HepG2 (cell line): ENCODE measurements around the gene UBB. TPM values are rescaled to one million over a fixed set of nuclear protein-coding genes. Genes with fewer than 3 reads are reported as not detected.

Experiments
- FOXP1 ChIP-seq, 2 experiments: fragments of 450-650 bp in 1 of 2; IDR thresholded peaks; 2 replicates each; pipeline ENCODE4 v1.6.1; 2017 to 2018; ENCODE audit warnings: antibody characterized with exemption in 1 of 2
- NR2C2 ChIP-seq: sonication (generic); formaldehyde crosslinking; IDR thresholded peaks from 2 replicates; pipeline ENCODE4 v1.4.0; 2020; ENCODE audit warnings: missing genetic modification reagents, mild to moderate bottlenecking, moderate library complexity, borderline replicate concordance
- PLRG1 ChIP-seq: fragments of 450-650 bp; conservative IDR thresholded peaks from 2 replicates; pipeline ENCODE4 v1.6.1; 2016
- RCOR2 ChIP-seq: IDR thresholded peaks from 2 replicates; pipeline ENCODE4 v1.6.1; 2016; ENCODE audit warnings: missing biosample characterization, missing genetic modification reagents
- RELA ChIP-seq: sonication (generic); formaldehyde crosslinking; IDR thresholded peaks from 2 replicates; pipeline ENCODE4 v1.4.0; 2020; ENCODE audit warnings: missing genetic modification reagents
- ZNF337 ChIP-seq: sonication (generic); formaldehyde crosslinking; IDR thresholded peaks from 2 replicates; pipeline ENCODE4 v1.5.1; 2020; ENCODE audit warnings: missing genetic modification reagents, low read depth, mild to moderate bottlenecking, borderline replicate concordance
- ZNF549 ChIP-seq: sonication (generic); formaldehyde crosslinking; IDR thresholded peaks from 2 replicates; pipeline ENCODE4 v1.5.0; 2020; ENCODE audit warnings: missing genetic modification reagents
- ZNF703 ChIP-seq: sonication (generic); formaldehyde crosslinking; IDR thresholded peaks from 2 replicates; pipeline ENCODE4 v1.5.1; 2020; ENCODE audit warnings: missing genetic modification reagents, mild to moderate bottlenecking, moderate library complexity, borderline replicate concordance
- ZNF776 ChIP-seq: sonication (generic); formaldehyde crosslinking; IDR thresholded peaks from 2 replicates; pipeline ENCODE4 v1.4.0; 2020; ENCODE audit warnings: mild to moderate bottlenecking, missing genetic modification reagents
- ZNF816 ChIP-seq: sonication (generic); formaldehyde crosslinking; IDR thresholded peaks from 2 replicates; pipeline ENCODE4 v1.8.0; 2022; ENCODE audit warnings: missing genetic modification reagents, mild to moderate bottlenecking, borderline replicate concordance
- polyA plus RNA-seq, 8 experiments: library from polyadenylated mRNA; depleted of rRNA in 3 of 8; stranded (reverse) in 7 of 8; unstranded in 1 of 8; fragments of >200 nt; fragmentation: Illumina TruSeq in 4 of 8; extraction: Trizol in 4 of 8; gene quantifications; 2 replicates each; pipeline versions ENCODE4 v1.2.1 to v1.2.3, GENCODE V29; 2011 to 2016; ENCODE audit warnings: low read depth in 4 of 8, missing spikeins in 1 of 8, mixed read lengths in 1 of 8; ENCODE audit not compliant: insufficient read depth in 1 of 8
- total RNA-seq, 5 experiments: library from RNA; depleted of rRNA; stranded (reverse); fragments of >200 nt; fragmentation: Illumina TruSeq; extraction: Trizol; gene quantifications; 2 replicates each; pipeline ENCODE4 v1.2.3, GENCODE V29; 2016; ENCODE audit warnings: low read depth in 1 of 5
- TF ChIP-seq, protein P1 (sequence below): sonication (generic); formaldehyde crosslinking; IDR thresholded peaks from 2 replicates; pipeline ENCODE4 v1.4.0; 2020; ENCODE audit warnings: missing genetic modification reagents
- TF ChIP-seq, protein P2 (sequence below): sonication (generic); formaldehyde crosslinking; IDR thresholded peaks from 2 replicates; pipeline ENCODE4 v1.5.0; 2020; ENCODE audit warnings: missing genetic modification reagents, mild to moderate bottlenecking, borderline replicate concordance
- TF ChIP-seq, protein P3 (sequence below): sonication (generic); formaldehyde crosslinking; IDR thresholded peaks from 2 replicates; pipeline ENCODE4 v1.8.1; 2023; ENCODE audit warnings: mild to moderate bottlenecking, missing genetic modification reagents
- TF ChIP-seq, protein P4 (sequence below): sonication (generic); formaldehyde crosslinking; IDR thresholded peaks from 2 replicates; pipeline ENCODE4 v1.5.0; 2020; ENCODE audit warnings: mild to moderate bottlenecking, missing genetic modification reagents, borderline replicate concordance

The UBB gene
- total and polyA plus RNA-seq, 2 of the 13 experiments (the other 11 are each of a cell fraction or from before 2014, with no cell fraction given), result 1,130 to 2,066 TPM

DNA sequence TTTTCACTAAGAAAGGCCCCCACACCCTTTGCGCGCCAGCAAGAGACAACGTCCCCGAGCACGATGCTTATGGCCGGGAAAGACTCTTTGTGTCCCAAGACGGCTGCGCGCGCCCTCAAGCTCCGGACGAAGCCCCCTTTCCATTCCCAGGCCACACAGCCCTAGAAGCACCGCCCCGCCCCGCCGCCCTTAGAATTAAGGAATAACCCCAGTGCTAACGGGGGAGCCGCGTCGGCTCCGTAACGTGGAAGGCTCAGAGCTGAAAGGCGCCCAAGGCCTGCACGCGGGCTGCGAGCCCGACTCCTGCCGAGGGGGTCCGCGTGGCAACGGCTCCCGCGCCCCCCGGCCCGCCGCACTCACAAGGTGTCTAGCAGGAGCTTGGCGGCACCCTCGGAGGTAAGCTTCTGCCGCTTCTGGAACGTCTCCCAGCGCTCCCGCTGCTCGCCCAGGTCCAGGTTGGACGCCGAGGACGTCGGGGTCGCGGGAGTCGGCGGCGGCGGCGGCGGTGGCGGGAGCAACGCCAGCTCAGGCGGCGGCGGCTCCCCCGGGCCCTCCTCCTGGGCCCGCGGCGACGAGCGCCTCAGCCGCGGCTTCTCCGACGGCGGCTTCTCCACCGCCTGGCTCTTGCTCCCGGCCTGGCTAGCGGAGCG lies 28.1 kb upstream of the UBB start (continued):
- TF ChIP-seq ZNF703 (CRISPR knock-in tag) (0 out of 2 replicates have a peak, but pooled peaks have one; percentile 74), NR2C2 (no peak), FOXP1 (IDR thresholded peaks at IDR 0.05) (no peak), FOXP1 (CRISPR knock-in tag; IDR thresholded peaks at IDR 0.05) (no peak), RELA (CRISPR knock-in tag) (no peak), ZNF816 (CRISPR knock-in tag) (no peak), PLRG1 (no peak), ZNF549 (CRISPR knock-in tag) (no peak), ZNF776 (CRISPR knock-in tag) (no peak), ZNF337 (CRISPR knock-in tag) (no peak), RCOR2 (CRISPR knock-in tag) (no peak)
- TF ChIP-seq, protein P1, sequence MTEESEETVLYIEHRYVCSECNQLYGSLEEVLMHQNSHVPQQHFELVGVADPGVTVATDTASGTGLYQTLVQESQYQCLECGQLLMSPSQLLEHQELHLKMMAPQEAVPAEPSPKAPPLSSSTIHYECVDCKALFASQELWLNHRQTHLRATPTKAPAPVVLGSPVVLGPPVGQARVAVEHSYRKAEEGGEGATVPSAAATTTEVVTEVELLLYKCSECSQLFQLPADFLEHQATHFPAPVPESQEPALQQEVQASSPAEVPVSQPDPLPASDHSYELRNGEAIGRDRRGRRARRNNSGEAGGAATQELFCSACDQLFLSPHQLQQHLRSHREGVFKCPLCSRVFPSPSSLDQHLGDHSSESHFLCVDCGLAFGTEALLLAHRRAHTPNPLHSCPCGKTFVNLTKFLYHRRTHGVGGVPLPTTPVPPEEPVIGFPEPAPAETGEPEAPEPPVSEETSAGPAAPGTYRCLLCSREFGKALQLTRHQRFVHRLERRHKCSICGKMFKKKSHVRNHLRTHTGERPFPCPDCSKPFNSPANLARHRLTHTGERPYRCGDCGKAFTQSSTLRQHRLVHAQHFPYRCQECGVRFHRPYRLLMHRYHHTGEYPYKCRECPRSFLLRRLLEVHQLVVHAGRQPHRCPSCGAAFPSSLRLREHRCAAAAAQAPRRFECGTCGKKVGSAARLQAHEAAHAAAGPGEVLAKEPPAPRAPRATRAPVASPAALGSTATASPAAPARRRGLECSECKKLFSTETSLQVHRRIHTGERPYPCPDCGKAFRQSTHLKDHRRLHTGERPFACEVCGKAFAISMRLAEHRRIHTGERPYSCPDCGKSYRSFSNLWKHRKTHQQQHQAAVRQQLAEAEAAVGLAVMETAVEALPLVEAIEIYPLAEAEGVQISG (CRISPR knock-in tag), result peak; percentile 25; the same call in 1 of the 2 replicates
- TF ChIP-seq, protein P2, sequence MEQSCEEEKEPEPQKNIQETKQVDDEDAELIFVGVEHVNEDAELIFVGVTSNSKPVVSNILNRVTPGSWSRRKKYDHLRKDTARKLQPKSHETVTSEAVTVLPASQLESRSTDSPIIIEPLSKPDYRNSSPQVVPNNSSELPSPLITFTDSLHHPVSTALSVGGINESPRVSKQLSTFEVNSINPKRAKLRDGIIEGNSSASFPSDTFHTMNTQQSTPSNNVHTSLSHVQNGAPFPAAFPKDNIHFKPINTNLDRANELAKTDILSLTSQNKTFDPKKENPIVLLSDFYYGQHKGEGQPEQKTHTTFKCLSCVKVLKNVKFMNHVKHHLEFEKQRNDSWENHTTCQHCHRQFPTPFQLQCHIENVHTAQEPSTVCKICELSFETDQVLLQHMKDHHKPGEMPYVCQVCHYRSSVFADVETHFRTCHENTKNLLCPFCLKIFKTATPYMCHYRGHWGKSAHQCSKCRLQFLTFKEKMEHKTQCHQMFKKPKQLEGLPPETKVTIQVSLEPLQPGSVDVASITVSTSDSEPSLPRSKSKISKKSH (CRISPR knock-in tag), result peak; percentile 72; the same call in 1 of the 2 replicates
- TF ChIP-seq, protein P3, sequence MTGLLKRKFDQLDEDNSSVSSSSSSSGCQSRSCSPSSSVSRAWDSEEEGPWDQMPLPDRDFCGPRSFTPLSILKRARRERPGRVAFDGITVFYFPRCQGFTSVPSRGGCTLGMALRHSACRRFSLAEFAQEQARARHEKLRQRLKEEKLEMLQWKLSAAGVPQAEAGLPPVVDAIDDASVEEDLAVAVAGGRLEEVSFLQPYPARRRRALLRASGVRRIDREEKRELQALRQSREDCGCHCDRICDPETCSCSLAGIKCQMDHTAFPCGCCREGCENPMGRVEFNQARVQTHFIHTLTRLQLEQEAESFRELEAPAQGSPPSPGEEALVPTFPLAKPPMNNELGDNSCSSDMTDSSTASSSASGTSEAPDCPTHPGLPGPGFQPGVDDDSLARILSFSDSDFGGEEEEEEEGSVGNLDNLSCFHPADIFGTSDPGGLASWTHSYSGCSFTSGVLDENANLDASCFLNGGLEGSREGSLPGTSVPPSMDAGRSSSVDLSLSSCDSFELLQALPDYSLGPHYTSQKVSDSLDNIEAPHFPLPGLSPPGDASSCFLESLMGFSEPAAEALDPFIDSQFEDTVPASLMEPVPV (CRISPR knock-in tag), result peak; percentile 36; the same call in 1 of the 2 replicates
- TF ChIP-seq, protein P4, sequence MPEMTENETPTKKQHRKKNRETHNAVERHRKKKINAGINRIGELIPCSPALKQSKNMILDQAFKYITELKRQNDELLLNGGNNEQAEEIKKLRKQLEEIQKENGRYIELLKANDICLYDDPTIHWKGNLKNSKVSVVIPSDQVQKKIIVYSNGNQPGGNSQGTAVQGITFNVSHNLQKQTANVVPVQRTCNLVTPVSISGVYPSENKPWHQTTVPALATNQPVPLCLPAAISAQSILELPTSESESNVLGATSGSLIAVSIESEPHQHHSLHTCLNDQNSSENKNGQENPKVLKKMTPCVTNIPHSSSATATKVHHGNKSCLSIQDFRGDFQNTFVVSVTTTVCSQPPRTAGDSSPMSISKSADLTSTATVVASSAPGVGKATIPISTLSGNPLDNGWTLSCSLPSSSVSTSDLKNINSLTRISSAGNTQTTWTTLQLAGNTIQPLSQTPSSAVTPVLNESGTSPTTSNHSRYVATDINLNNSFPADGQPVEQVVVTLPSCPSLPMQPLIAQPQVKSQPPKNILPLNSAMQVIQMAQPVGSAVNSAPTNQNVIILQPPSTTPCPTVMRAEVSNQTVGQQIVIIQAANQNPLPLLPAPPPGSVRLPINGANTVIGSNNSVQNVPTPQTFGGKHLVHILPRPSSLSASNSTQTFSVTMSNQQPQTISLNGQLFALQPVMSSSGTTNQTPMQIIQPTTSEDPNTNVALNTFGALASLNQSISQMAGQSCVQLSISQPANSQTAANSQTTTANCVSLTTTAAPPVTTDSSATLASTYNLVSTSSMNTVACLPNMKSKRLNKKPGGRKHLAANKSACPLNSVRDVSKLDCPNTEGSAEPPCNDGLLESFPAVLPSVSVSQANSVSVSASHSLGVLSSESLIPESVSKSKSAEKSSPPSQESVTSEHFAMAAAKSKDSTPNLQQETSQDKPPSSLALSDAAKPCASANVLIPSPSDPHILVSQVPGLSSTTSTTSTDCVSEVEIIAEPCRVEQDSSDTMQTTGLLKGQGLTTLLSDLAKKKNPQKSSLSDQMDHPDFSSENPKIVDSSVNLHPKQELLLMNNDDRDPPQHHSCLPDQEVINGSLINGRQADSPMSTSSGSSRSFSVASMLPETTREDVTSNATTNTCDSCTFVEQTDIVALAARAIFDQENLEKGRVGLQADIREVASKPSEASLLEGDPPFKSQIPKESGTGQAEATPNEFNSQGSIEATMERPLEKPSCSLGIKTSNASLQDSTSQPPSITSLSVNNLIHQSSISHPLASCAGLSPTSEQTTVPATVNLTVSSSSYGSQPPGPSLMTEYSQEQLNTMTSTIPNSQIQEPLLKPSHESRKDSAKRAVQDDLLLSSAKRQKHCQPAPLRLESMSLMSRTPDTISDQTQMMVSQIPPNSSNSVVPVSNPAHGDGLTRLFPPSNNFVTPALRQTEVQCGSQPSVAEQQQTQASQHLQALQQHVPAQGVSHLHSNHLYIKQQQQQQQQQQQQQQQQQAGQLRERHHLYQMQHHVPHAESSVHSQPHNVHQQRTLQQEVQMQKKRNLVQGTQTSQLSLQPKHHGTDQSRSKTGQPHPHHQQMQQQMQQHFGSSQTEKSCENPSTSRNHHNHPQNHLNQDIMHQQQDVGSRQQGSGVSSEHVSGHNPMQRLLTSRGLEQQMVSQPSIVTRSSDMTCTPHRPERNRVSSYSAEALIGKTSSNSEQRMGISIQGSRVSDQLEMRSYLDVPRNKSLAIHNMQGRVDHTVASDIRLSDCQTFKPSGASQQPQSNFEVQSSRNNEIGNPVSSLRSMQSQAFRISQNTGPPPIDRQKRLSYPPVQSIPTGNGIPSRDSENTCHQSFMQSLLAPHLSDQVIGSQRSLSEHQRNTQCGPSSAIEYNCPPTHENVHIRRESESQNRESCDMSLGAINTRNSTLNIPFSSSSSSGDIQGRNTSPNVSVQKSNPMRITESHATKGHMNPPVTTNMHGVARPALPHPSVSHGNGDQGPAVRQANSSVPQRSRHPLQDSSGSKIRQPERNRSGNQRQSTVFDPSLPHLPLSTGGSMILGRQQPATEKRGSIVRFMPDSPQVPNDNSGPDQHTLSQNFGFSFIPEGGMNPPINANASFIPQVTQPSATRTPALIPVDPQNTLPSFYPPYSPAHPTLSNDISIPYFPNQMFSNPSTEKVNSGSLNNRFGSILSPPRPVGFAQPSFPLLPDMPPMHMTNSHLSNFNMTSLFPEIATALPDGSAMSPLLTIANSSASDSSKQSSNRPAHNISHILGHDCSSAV (CRISPR knock-in tag), result no peak
